HCT116 (cell line): Measurements from ENCODE around the gene ACOX3.
"Not testable (repeated sequence)": the region's sequence is repeated elsewhere in the genome, so short reads cannot be mapped to it uniquely, and the experiment has no call there.

Experiments
- EZH2 ChIP-seq: fragments of 200-600 bp; sonication (generic); IDR thresholded peaks from 2 replicates; pipeline ENCODE4 v1.6.1; 2017; ENCODE audit warnings: antibody characterized with exemption, mixed run types
- EZH2phosphoT487 ChIP-seq: fragments of 200-600 bp; IDR thresholded peaks from 2 replicates; pipeline ENCODE4 v1.6.1; 2018; ENCODE audit warnings: antibody characterized with exemption, borderline replicate concordance
- JUND ChIP-seq: IDR thresholded peaks from 2 replicates; pipeline ENCODE4 v1.6.1; 2012
- POLR2AphosphoS5 ChIP-seq: IDR thresholded peaks from 2 replicates; pipeline ENCODE4 v1.6.1; 2011; ENCODE audit warnings: mild to moderate bottlenecking, low read depth, low read length, moderate library complexity
- RAD21 ChIP-seq: IDR thresholded peaks from 2 replicates; pipeline ENCODE4 v1.6.1; 2012; ENCODE audit warnings: low read depth, mild to moderate bottlenecking
- YY1 ChIP-seq: IDR thresholded peaks from 2 replicates; pipeline ENCODE4 v1.6.1; 2011; ENCODE audit warnings: low read length, low read depth, moderate library complexity, mild to moderate bottlenecking; ENCODE audit not compliant: insufficient replicate concordance; ENCODE audit errors: extremely low read depth
- ZFX ChIP-seq: fragments of 450-650 bp; IDR thresholded peaks from 2 replicates; pipeline ENCODE4 v1.6.1; 2017
- TF ChIP-seq, protein P1 (sequence below), 3 experiments: fragments of 200-600 bp in 1 of 3; sonication (generic) in 1 of 3; IDR thresholded peaks in 2 of 3; conservative IDR thresholded peaks in 1 of 3; 2 replicates each; pipeline ENCODE4 v1.5.1; 2012 to 2017; ENCODE audit warnings: low read depth in 2 of 3, low read length in 2 of 3, antibody characterized with exemption in 1 of 3, borderline replicate concordance in 1 of 3, control low read depth in 1 of 3, mild to moderate bottlenecking in 1 of 3, mixed read lengths in 1 of 3, mixed run types in 1 of 3, moderate library complexity in 1 of 3; ENCODE audit not compliant: insufficient read depth in 1 of 3
- TF ChIP-seq, protein P2 (sequence below): IDR thresholded peaks from 2 replicates; pipeline ENCODE4 v1.6.1; 2011; ENCODE audit warnings: mild to moderate bottlenecking, low read length, moderate library complexity; ENCODE audit not compliant: insufficient replicate concordance; ENCODE audit errors: extremely low read depth

DNA sequence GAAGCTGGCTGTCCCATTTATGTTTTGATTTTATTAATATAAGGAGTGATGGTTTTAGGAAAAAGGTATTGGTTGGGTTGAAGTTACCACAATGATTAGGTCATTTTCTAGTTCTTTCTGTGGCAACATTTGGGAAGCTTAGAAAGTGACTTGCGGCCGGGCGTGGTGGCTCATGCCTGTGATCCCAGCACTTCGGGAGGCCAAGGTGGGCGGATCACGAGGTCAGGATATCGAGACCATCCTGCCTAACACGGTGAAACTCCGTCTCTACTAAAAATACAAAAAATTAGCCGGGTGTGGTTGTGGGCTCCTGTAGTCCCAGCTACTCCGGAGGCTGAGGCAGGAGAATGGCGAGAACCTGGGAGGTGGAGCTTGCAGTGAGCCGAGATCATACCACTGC, 54.4 kb downstream of the ACOX3 start:
- TF ChIP-seq, protein P1, sequence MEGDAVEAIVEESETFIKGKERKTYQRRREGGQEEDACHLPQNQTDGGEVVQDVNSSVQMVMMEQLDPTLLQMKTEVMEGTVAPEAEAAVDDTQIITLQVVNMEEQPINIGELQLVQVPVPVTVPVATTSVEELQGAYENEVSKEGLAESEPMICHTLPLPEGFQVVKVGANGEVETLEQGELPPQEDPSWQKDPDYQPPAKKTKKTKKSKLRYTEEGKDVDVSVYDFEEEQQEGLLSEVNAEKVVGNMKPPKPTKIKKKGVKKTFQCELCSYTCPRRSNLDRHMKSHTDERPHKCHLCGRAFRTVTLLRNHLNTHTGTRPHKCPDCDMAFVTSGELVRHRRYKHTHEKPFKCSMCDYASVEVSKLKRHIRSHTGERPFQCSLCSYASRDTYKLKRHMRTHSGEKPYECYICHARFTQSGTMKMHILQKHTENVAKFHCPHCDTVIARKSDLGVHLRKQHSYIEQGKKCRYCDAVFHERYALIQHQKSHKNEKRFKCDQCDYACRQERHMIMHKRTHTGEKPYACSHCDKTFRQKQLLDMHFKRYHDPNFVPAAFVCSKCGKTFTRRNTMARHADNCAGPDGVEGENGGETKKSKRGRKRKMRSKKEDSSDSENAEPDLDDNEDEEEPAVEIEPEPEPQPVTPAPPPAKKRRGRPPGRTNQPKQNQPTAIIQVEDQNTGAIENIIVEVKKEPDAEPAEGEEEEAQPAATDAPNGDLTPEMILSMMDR (IDR thresholded peaks at IDR 0.05 in 2 of 3, conservative IDR thresholded peaks at IDR 0.05 in 1 of 3; ENCODE audit: borderline replicate concordance in 1 of 3, insufficient read depth in 1 of 3, low read depth in 2 of 3, low read length in 2 of 3) = not testable (repeated sequence)
- TF ChIP-seq RAD21, EZH2phosphoT487, EZH2, POLR2AphosphoS5, JUND, ZFX, YY1: not testable (repeated sequence)
- TF ChIP-seq, protein P2, sequence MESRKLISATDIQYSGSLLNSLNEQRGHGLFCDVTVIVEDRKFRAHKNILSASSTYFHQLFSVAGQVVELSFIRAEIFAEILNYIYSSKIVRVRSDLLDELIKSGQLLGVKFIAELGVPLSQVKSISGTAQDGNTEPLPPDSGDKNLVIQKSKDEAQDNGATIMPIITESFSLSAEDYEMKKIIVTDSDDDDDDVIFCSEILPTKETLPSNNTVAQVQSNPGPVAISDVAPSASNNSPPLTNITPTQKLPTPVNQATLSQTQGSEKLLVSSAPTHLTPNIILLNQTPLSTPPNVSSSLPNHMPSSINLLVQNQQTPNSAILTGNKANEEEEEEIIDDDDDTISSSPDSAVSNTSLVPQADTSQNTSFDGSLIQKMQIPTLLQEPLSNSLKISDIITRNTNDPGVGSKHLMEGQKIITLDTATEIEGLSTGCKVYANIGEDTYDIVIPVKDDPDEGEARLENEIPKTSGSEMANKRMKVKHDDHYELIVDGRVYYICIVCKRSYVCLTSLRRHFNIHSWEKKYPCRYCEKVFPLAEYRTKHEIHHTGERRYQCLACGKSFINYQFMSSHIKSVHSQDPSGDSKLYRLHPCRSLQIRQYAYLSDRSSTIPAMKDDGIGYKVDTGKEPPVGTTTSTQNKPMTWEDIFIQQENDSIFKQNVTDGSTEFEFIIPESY = not testable (repeated sequence)
